ENCODE data around the gene SELENOF.

The SELENOF gene

GRCh38 chr1:86951430-86951829 is 37.5 kb upstream of the SELENOF start:
- no peak overlapping the region for H3K27ac ChIP-seq (ENCODE audit: low read depth, low read length, poor library complexity, severe bottlenecking)
- H3K4me1 ChIP-seq (ENCODE audit: insufficient read depth, low read length, severe bottlenecking) = peaks cover 18% of the 10 kb centered on the region
- H3K27me3 ChIP-seq (ENCODE audit: insufficient read depth, low read length) = no peaks in the 10 kb centered on the region
- H2AFZ ChIP-seq (ENCODE audit: low read length) = no peak overlapping the region
- H3K9ac ChIP-seq (ENCODE audit: low read length) = no peak overlapping the region
- H3K36me3 ChIP-seq (ENCODE audit: insufficient read depth, low read length) = no peaks in the 10 kb centered on the region
- no peaks in the 10 kb centered on the region for H3F3A ChIP-seq (ENCODE audit: insufficient read depth, low read length)
- TF ChIP-seq CTCF (IDR thresholded peaks at IDR 0.05; ENCODE audit: low read length) = no peak
- no peak for TF ChIP-seq EZH2 (IDR thresholded peaks at IDR 0.05; ENCODE audit: borderline replicate concordance, low read length)
- peaks cover 84% of the 10 kb centered on the region for H3K79me2 ChIP-seq (ENCODE audit: insufficient read depth, low read length)
- no peak overlapping the region for H3K4me3 ChIP-seq (ENCODE audit: low read depth, low read length, poor library complexity, severe bottlenecking)
- no peaks in the 10 kb centered on the region for H3K9me3 ChIP-seq (ENCODE audit: low read length)
- H3K9me2 ChIP-seq (ENCODE audit: low read depth, low read length) = no peaks in the 10 kb centered on the region
- H3K4me2 ChIP-seq (ENCODE audit: low read length) = no peak overlapping the region
- no peaks in the 10 kb centered on the region for H4K20me1 ChIP-seq (ENCODE audit: insufficient read depth, low read length)

GRCh38 chr1:86950712-86951419 is 36.9 kb upstream of the SELENOF start:
- Histone ChIP-seq H3F3A (ENCODE audit: insufficient read depth, low read length) (no peaks in the 10 kb centered on the region), H3K79me2 (ENCODE audit: insufficient read depth, low read length) (peaks cover 86% of the 10 kb centered on the region), H3K9me3 (ENCODE audit: low read length) (no peaks in the 10 kb centered on the region), H3K27ac (ENCODE audit: low read depth, low read length, poor library complexity, severe bottlenecking) (no peak overlapping the region), H3K27me3 (ENCODE audit: insufficient read depth, low read length) (no peaks in the 10 kb centered on the region), H3K4me2 (ENCODE audit: low read length) (no peak overlapping the region), H3K4me1 (ENCODE audit: insufficient read depth, low read length, severe bottlenecking) (peaks cover 18% of the 10 kb centered on the region), H3K4me3 (ENCODE audit: low read depth, low read length, poor library complexity, severe bottlenecking) (no peak overlapping the region), H3K9ac (ENCODE audit: low read length) (no peak overlapping the region), H3K36me3 (ENCODE audit: insufficient read depth, low read length) (no peaks in the 10 kb centered on the region), H4K20me1 (ENCODE audit: insufficient read depth, low read length) (no peaks in the 10 kb centered on the region), H3K9me2 (ENCODE audit: low read depth, low read length) (no peaks in the 10 kb centered on the region), H2AFZ (ENCODE audit: low read length) (no peak overlapping the region)
- no peak for TF ChIP-seq CTCF (IDR thresholded peaks at IDR 0.05; ENCODE audit: low read length)
- TF ChIP-seq EZH2 (IDR thresholded peaks at IDR 0.05; ENCODE audit: borderline replicate concordance, low read length) = no peak

- H3K9me3 ChIP-seq (ENCODE audit: low read length) = no peaks in the 10 kb centered on the region
- no peak overlapping the region for H3K4me3 ChIP-seq (ENCODE audit: low read depth, low read length, poor library complexity, severe bottlenecking)
- H4K20me1 ChIP-seq (ENCODE audit: insufficient read depth, low read length) = no peaks in the 10 kb centered on the region
- no peak overlapping the region for H3K4me2 ChIP-seq (ENCODE audit: low read length)
- no peaks in the 10 kb centered on the region for H3K9me2 ChIP-seq (ENCODE audit: low read depth, low read length)
- no peak overlapping the region for H3K27ac ChIP-seq (ENCODE audit: low read depth, low read length, poor library complexity, severe bottlenecking)
- no peak overlapping the region for H3K9ac ChIP-seq (ENCODE audit: low read length)
- no peak overlapping the region for H2AFZ ChIP-seq (ENCODE audit: low read length)
- H3K27me3 ChIP-seq (ENCODE audit: insufficient read depth, low read length) = no peaks in the 10 kb centered on the region
- no peaks in the 10 kb centered on the region for H3K36me3 ChIP-seq (ENCODE audit: insufficient read depth, low read length)
- H3K4me1 ChIP-seq (ENCODE audit: insufficient read depth, low read length, severe bottlenecking) = peaks cover 17% of the 10 kb centered on the region
- peaks cover 93% of the 10 kb centered on the region for H3K79me2 ChIP-seq (ENCODE audit: insufficient read depth, low read length)
- no peaks in the 10 kb centered on the region for H3F3A ChIP-seq (ENCODE audit: insufficient read depth, low read length)
- TF ChIP-seq CTCF (IDR thresholded peaks at IDR 0.05; ENCODE audit: low read length) (no peak), EZH2 (IDR thresholded peaks at IDR 0.05; ENCODE audit: borderline replicate concordance, low read length) (no peak)
Observed at GRCh38 chr1:86948212-86948611, 34.3 kb upstream of the SELENOF start.

Data from OCI-LY1 (cell line).